Stimulated activated memory B cell treated with anti-CD40 and anti-IgM and Interleukin-4, amounts not matched to agents 10 μg/mL and 1 μg/mL and 100 μg/mL, for 72 hours (primary cell): ENCODE data around the gene CNGA2.

Source experiments
- ATAC-seq: fragments of 150-1000 bp; cut with Tn5 transposase; 2 replicates; pipeline ENCODE4 v1.10.0; 2021
- H3K27ac Mint-ChIP-seq: one replicate; pipeline ENCODE4 v1.8.0; 2022; ENCODE audit warnings: mild to moderate bottlenecking, mixed read lengths
- H3K27me3 Mint-ChIP-seq: one replicate; pipeline ENCODE4 v1.8.0; 2022; ENCODE audit warnings: mixed read lengths
- H3K36me3 Mint-ChIP-seq: one replicate; pipeline ENCODE4 v1.8.0; 2022; ENCODE audit warnings: mixed read lengths
- H3K4me1 Mint-ChIP-seq: one replicate; pipeline ENCODE4 v1.8.0; 2022; ENCODE audit warnings: mixed read lengths
- H3K4me3 Mint-ChIP-seq: one replicate; pipeline ENCODE4 v1.8.0; 2022; ENCODE audit warnings: mild to moderate bottlenecking, moderate library complexity, mixed read lengths
- H3K9me3 Mint-ChIP-seq: one replicate; pipeline ENCODE4 v1.8.0; 2022; ENCODE audit warnings: mixed read lengths

The CNGA2 gene

GRCh38 chrX:151754641-151755215 is 20.2 kb downstream of the CNGA2 start:
- Mint-ChIP-seq H3K27me3 (peaks cover 23% of the 10 kb centered on the region), H3K27ac (no peak overlapping the region), H3K4me1 (no peaks in the 10 kb centered on the region), H3K9me3 (peaks cover 2% of the 10 kb centered on the region), H3K36me3 (no peaks in the 10 kb centered on the region), H3K4me3 (no peak overlapping the region)
- no peak for ATAC-seq

- H3K4me1 Mint-ChIP-seq: no peaks in the 10 kb centered on the region
- peaks cover 2% of the 10 kb centered on the region for H3K9me3 Mint-ChIP-seq
- no peak overlapping the region for H3K4me3 Mint-ChIP-seq
- ATAC-seq: no peak
- H3K27ac Mint-ChIP-seq: no peak overlapping the region
- peaks cover 12% of the 10 kb centered on the region for H3K27me3 Mint-ChIP-seq
- H3K36me3 Mint-ChIP-seq: no peaks in the 10 kb centered on the region
Measured at GRCh38 chrX:151759041-151759708, 24.6 kb downstream of the CNGA2 start.

- no peaks in the 10 kb centered on the region for H3K9me3 Mint-ChIP-seq
- no peaks in the 10 kb centered on the region for H3K4me1 Mint-ChIP-seq
- H3K27ac Mint-ChIP-seq: no peak overlapping the region
- no peaks in the 10 kb centered on the region for H3K36me3 Mint-ChIP-seq
- no peak for ATAC-seq
- no peaks in the 10 kb centered on the region for H3K27me3 Mint-ChIP-seq
- no peak overlapping the region for H3K4me3 Mint-ChIP-seq
Measured at GRCh38 chrX:151762802-151763201, 28.3 kb downstream of the CNGA2 start.

- H3K9me3 Mint-ChIP-seq: no peaks in the 10 kb centered on the region
Measured at GRCh38 chrX:151763711-151764110, 29.2 kb downstream of the CNGA2 start.

GRCh38 chrX:151765026-151765425 is 30.5 kb downstream of the CNGA2 start:
- H3K9me3 Mint-ChIP-seq: no peaks in the 10 kb centered on the region
- ATAC-seq: no peak
- no peak overlapping the region for H3K27ac Mint-ChIP-seq
- no peak overlapping the region for H3K4me3 Mint-ChIP-seq
- no peaks in the 10 kb centered on the region for H3K27me3 Mint-ChIP-seq
- H3K4me1 Mint-ChIP-seq: no peaks in the 10 kb centered on the region
- H3K36me3 Mint-ChIP-seq: no peaks in the 10 kb centered on the region

More at GRCh38 chrX:151763711-151764110, 29.2 kb downstream of the CNGA2 start:
- H3K27me3 Mint-ChIP-seq: no peaks in the 10 kb centered on the region
- no peaks in the 10 kb centered on the region for H3K36me3 Mint-ChIP-seq
- H3K27ac Mint-ChIP-seq: no peak overlapping the region
- H3K4me3 Mint-ChIP-seq: no peak overlapping the region
- no peaks in the 10 kb centered on the region for H3K4me1 Mint-ChIP-seq
- ATAC-seq: no peak

GRCh38 chrX:151771726-151772125 is 37.2 kb downstream of the CNGA2 start:
- no peaks in the 10 kb centered on the region for H3K36me3 Mint-ChIP-seq
- H3K27ac Mint-ChIP-seq: no peak overlapping the region

GRCh38 chrX:151773434-151773833 is 38.9 kb downstream of the CNGA2 start:
- H3K36me3 Mint-ChIP-seq: no peaks in the 10 kb centered on the region
- H3K4me3 Mint-ChIP-seq: no peak overlapping the region
- H3K4me1 Mint-ChIP-seq: no peaks in the 10 kb centered on the region
- no peak overlapping the region for H3K27ac Mint-ChIP-seq
- H3K27me3 Mint-ChIP-seq: peaks cover 7% of the 10 kb centered on the region
- no peaks in the 10 kb centered on the region for H3K9me3 Mint-ChIP-seq
- no peak for ATAC-seq

More at GRCh38 chrX:151771726-151772125, 37.2 kb downstream of the CNGA2 start:
- Mint-ChIP-seq H3K27me3 (peaks cover 7% of the 10 kb centered on the region), H3K9me3 (no peaks in the 10 kb centered on the region), H3K4me1 (no peaks in the 10 kb centered on the region), H3K4me3 (no peak overlapping the region)
- no peak for ATAC-seq

GRCh38 chrX:151774421-151774820 is 39.9 kb downstream of the CNGA2 start:
- ATAC-seq: no peak
- no peak overlapping the region for H3K4me3 Mint-ChIP-seq
- H3K36me3 Mint-ChIP-seq: no peaks in the 10 kb centered on the region
- H3K27me3 Mint-ChIP-seq: peaks cover 7% of the 10 kb centered on the region
- no peaks in the 10 kb centered on the region for H3K4me1 Mint-ChIP-seq
- H3K27ac Mint-ChIP-seq: no peak overlapping the region
- no peaks in the 10 kb centered on the region for H3K9me3 Mint-ChIP-seq

GRCh38 chrX:151776181-151776731 is 41.7 kb downstream of the CNGA2 start:
- no peak overlapping the region for H3K4me3 Mint-ChIP-seq
- H3K27me3 Mint-ChIP-seq: peaks cover 7% of the 10 kb centered on the region
- H3K4me1 Mint-ChIP-seq: no peaks in the 10 kb centered on the region
- no peaks in the 10 kb centered on the region for H3K36me3 Mint-ChIP-seq
- no peak for ATAC-seq
- H3K27ac Mint-ChIP-seq: no peak overlapping the region
- no peaks in the 10 kb centered on the region for H3K9me3 Mint-ChIP-seq

GRCh38 chrX:151776936-151777335 is 42.4 kb downstream of the CNGA2 start:
- Mint-ChIP-seq H3K4me3 (no peak overlapping the region), H3K9me3 (no peaks in the 10 kb centered on the region), H3K36me3 (no peaks in the 10 kb centered on the region), H3K27ac (no peak overlapping the region), H3K4me1 (no peaks in the 10 kb centered on the region), H3K27me3 (peaks cover 7% of the 10 kb centered on the region)
- no peak for ATAC-seq

GRCh38 chrX:151779258-151779657 is 44.7 kb downstream of the CNGA2 start:
- no peaks in the 10 kb centered on the region for H3K4me1 Mint-ChIP-seq
- no peaks in the 10 kb centered on the region for H3K9me3 Mint-ChIP-seq
- H3K27ac Mint-ChIP-seq: no peak overlapping the region
- peaks cover 7% of the 10 kb centered on the region for H3K27me3 Mint-ChIP-seq
- no peak for ATAC-seq
- H3K36me3 Mint-ChIP-seq: no peaks in the 10 kb centered on the region
- no peak overlapping the region for H3K4me3 Mint-ChIP-seq

GRCh38 chrX:151780621-151781020 is 46.1 kb downstream of the CNGA2 start:
- H3K36me3 Mint-ChIP-seq: no peaks in the 10 kb centered on the region
- H3K9me3 Mint-ChIP-seq: no peaks in the 10 kb centered on the region
- H3K27ac Mint-ChIP-seq: no peak overlapping the region
- H3K4me3 Mint-ChIP-seq: no peak overlapping the region
- H3K4me1 Mint-ChIP-seq: no peaks in the 10 kb centered on the region
- ATAC-seq: no peak
- peaks cover 2% of the 10 kb centered on the region for H3K27me3 Mint-ChIP-seq

- Mint-ChIP-seq H3K27me3 (no peaks in the 10 kb centered on the region), H3K27ac (no peak overlapping the region), H3K4me3 (no peak overlapping the region), H3K9me3 (no peaks in the 10 kb centered on the region), H3K36me3 (no peaks in the 10 kb centered on the region), H3K4me1 (no peaks in the 10 kb centered on the region)
- ATAC-seq: no peak
Measured at GRCh38 chrX:151789179-151789800, 54.7 kb downstream of the CNGA2 start.

- no peak for ATAC-seq
- H3K27me3 Mint-ChIP-seq: no peaks in the 10 kb centered on the region
- no peaks in the 10 kb centered on the region for H3K9me3 Mint-ChIP-seq
- no peaks in the 10 kb centered on the region for H3K36me3 Mint-ChIP-seq
- no peaks in the 10 kb centered on the region for H3K4me1 Mint-ChIP-seq
- no peak overlapping the region for H3K27ac Mint-ChIP-seq
- no peak overlapping the region for H3K4me3 Mint-ChIP-seq
Measured at GRCh38 chrX:151790481-151791160, 56.1 kb downstream of the CNGA2 start.

- Mint-ChIP-seq H3K4me1 (no peaks in the 10 kb centered on the region), H3K36me3 (no peaks in the 10 kb centered on the region), H3K4me3 (no peak overlapping the region), H3K27ac (no peak overlapping the region), H3K27me3 (no peaks in the 10 kb centered on the region), H3K9me3 (no peaks in the 10 kb centered on the region)
- no peak for ATAC-seq
Measured at GRCh38 chrX:151791961-151792360, 57.4 kb downstream of the CNGA2 start.
